Measurements from ENCODE around the gene ACOX1.

DNA sequence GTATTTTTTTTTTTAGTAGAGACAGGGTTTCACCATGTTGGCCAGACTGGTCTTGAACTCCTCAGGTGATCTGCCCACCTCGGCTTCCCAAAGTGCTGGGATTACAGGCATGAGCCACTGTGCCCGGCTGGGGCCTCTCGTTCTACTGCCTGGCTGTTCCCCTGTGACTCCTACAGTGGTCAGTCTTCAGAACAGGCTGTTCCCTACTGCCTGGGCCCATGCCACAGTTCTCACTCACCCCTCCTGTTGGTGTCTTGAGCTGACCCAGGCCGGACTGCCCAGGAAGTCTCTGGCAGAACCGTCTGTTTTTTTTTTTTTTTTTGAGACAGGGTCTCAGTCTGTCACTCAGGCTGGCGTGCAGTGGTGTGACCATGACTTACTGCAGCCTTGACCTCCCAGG lies 24.9 kb upstream of the ACOX1 start:
- TF ChIP-seq EZH2phosphoT487 (IDR thresholded peaks at IDR 0.05; ENCODE audit: low read length) (no peak), EZH2 (optimal IDR thresholded peaks at IDR 0.05; ENCODE audit: low read depth, low read length) (no peak)
- TF ChIP-seq, protein P1, sequence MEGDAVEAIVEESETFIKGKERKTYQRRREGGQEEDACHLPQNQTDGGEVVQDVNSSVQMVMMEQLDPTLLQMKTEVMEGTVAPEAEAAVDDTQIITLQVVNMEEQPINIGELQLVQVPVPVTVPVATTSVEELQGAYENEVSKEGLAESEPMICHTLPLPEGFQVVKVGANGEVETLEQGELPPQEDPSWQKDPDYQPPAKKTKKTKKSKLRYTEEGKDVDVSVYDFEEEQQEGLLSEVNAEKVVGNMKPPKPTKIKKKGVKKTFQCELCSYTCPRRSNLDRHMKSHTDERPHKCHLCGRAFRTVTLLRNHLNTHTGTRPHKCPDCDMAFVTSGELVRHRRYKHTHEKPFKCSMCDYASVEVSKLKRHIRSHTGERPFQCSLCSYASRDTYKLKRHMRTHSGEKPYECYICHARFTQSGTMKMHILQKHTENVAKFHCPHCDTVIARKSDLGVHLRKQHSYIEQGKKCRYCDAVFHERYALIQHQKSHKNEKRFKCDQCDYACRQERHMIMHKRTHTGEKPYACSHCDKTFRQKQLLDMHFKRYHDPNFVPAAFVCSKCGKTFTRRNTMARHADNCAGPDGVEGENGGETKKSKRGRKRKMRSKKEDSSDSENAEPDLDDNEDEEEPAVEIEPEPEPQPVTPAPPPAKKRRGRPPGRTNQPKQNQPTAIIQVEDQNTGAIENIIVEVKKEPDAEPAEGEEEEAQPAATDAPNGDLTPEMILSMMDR (IDR thresholded peaks at IDR 0.05; ENCODE audit: low read length): no peak

Data from MM.1S (cell line).